Fibroblast of villous mesenchyme (primary cell): ENCODE data around the gene TEX54. TPM values are rescaled to one million over a fixed set of nuclear protein-coding genes. Genes with fewer than 3 reads are reported as not detected.

ENCODE experiments used
- DNase-seq: peaks from one replicate; pipeline ENCODE4 v3.0.0-alpha.2; 2010; ENCODE audit warnings: low read depth
- H3K4me3 ChIP-seq: 2 replicates; pipeline ENCODE4 v1.5.1; 2011; ENCODE audit warnings: low read depth, mild to moderate bottlenecking, low read length
- CTCF ChIP-seq: IDR thresholded peaks from 2 replicates; pipeline ENCODE4 v1.5.1; 2012; ENCODE audit warnings: low read depth, mild to moderate bottlenecking, low read length; ENCODE audit not compliant: insufficient read depth
- total RNA-seq: library from RNA; depleted of rRNA; stranded (reverse); fragments of >200 nt; gene quantifications from 2 replicates; pipeline ENCODE4 v1.2.3, GENCODE V29; 2012

Gene TEX54
- total RNA-seq, 1 donor, result not detected

- DNase-seq, result peak; percentile 100
- TF ChIP-seq CTCF, result no peak
- H3K4me3 ChIP-seq, result peak overlapping the region; percentile 95
Observed at GRCh38 chr11:62841361-62842170, 8.9 kb upstream of the TEX54 start.

- DNase-seq, result peak; percentile 91
- peak overlapping the region; percentile 95 for H3K4me3 ChIP-seq
Observed at GRCh38 chr11:62840721-62841360, 8.2 kb upstream of the TEX54 start.

- peak; percentile 96 for DNase-seq
- TF ChIP-seq CTCF, result no peak
Observed at GRCh38 chr11:62839050-62839945, 6.7 kb upstream of the TEX54 start, which contains the start of gene WDR74. WDR74 (minus strand) TSS chr11:62839590; CDS start chr11:62839570, 20 bp downstream.

GRCh38 chr11:62835336-62835735, 2.7 kb upstream of the TEX54 start:
- TF ChIP-seq CTCF, result no peak
- no peak overlapping the region for H3K4me3 ChIP-seq
- no peak for DNase-seq

More at GRCh38 chr11:62839050-62839945, 6.7 kb upstream of the TEX54 start, which contains the start of gene WDR74:
- peak within 1 kb of the TSS; percentile 95 for H3K4me3 ChIP-seq

- DNase-seq, result peak; percentile 99
Observed at GRCh38 chr11:62831520-62832335, 913 bp downstream of the TEX54 start, which contains the start of gene STX5. STX5 (minus strand) TSS chr11:62832051; CDS start chr11:62831243, 808 bp downstream.

More at GRCh38 chr11:62831520-62832335, 913 bp downstream of the TEX54 start, which contains the start of gene STX5:
- peak within 1 kb of the TSS; percentile 94 for H3K4me3 ChIP-seq
- TF ChIP-seq CTCF, result no peak
